NCI-H146 treated with DMSO at 0.1 percent for 48 hours (cell line): Measurements from ENCODE around the gene SNX32.

Experiments
- DNase-seq: peaks from one replicate; lab custom pipeline; 2025; ENCODE audit not compliant: unreplicated experiment; lab: John Stamatoyannopoulos, UW

Gene SNX32

DNA sequence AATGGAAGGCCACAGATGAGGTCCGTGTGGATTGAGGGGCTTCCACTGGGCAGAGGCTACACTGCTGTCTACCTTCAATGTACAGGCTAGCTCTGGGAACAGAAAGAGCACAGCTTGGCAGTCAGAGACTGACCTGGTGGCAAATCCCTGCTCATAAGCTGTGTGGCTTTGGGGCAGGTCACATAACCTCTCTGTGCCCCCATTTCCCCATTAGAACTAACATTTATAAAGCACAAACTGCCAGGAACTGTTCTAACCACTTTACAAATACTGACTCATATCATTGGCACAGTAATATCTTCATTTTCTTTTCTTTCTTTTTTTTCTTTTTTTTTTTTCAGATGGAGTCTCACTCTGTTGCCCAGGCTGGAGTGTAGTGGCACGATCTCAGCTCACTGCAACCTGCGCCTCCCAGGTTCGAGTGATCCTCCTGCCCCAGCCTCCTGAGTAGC, 63.3 kb downstream of the SNX32 start:
- DNase-seq, result no peak

DNA sequence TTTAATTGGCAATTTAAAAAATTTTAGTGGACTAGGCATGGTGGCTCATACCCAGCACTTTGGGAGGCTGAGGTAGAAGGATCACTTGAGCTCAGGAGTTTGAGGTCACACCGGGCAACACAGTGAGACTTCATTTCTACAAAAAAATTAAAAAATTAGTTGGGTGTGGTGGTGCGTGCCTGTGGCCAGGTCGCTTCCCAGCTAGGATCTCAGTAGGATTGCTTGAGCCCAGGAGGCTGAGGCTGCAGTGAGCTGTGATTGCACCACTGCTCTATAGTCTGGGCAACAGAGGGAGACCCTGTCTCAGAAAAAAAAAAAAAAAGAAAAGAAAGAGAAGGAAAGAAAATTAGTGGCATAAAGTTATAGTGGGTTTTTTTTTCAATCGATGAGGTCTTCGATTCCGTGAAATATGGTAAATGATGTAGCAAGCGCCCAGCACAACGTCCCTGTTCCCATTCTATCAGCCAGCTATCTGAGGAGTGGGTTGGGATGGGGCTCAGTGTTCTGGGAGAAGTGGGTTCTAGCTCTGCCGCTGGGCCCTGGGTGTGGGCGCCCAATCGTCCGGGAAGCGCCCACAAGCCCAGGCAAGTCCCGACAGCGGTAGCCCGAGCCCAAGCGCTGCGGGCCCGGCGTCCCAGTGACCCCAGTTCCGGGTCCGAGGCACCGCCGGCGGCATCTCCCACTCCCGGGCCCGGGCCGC, 65.0 kb downstream of the SNX32 start:
- no peak for DNase-seq

DNA sequence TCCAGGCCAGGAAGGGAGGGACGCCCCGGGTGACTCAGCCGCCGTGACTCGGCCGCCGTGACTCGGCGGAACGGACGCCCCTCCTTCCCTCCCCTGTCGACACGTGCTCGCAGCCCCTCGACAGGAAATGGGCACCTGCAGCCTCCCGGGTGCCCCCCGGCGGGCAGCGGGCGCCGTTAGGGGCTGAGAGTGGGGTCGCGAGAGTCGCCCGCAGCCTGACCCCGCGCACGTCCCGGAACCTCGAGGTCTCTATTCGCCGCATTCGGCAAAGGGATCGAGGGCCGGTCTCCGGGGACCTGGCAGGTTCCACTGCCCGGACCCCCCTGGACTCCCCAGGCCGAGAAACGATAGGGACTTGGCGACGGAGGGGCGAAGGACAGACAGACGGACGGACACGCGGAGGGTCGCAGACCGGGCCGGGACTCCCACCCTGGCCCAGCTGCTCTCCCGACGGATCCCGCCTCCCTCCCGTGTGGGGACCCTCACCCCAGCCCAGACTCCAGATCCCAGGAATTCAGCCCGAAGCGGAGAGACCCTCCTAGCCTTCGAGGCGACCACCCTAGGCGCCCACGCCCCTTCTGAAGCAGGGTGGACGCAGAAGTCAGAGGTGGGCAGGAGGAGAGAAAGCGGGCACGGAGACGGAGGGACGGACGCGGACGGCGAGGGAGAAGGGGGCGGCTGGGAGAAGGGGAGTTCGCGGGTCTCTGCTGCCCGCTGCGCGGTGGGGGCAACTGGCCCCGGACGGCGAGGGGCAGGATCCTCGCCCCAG, 65.8 kb downstream of the SNX32 start:
- DNase-seq, result no peak

DNA sequence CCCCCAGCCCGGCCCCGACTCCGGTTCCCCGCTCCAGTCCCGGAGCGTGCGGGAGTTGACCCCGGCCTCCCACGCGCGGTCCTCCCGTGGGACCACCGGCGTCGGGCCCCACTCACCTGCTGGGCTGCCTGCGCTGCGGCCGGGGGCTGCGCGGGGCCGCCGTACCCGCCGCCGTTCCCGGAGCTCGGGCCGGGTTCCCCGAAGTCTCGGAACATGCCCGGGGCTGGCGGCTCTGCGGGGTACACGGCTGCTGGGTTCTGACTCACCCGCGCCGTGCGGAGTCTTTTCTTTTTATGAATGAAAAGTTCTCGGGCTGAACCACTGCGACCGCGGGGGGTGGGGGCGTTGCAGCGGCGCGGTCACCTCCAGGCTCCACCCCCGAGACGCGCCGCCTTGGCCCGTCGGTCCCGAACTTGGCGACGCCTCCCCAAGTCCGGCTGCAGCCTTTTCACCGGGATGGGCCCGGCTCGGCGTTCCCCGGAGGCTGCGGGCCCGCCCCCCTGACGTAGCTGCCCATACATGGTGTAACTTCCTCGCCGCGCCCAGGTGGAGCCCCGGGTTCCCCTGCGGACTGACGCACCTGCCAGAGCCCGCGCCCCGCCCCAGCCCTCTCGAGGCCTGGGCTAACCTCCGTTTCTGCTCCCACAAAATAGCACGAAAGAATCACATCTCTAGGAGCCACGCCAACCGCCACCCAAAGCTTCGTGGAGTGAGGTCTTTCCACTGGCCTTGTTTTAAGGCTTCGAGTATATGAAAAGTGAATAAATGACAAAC, 66.5 kb downstream of the SNX32 start, which contains the start of gene FOSL1:
FOSL1 (minus strand) TSS at position 264 of the 774 bp plus-strand sequence; CDS start at position 215, 49 bp downstream.
- peak; percentile 68 for DNase-seq

DNA sequence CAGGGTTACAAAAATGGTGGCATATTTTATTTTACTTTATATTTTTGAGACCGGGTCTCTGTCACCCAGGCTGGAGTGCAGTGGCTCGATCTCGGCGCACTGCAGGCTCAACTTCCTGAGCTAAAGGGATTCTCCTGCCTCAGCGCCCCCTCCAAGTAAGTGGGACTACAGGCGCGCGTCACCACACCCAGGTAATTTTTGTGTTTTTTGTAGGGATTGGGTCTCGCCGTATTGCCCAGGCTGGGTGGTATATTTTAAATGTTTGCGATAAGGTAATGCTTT, 67.1 kb downstream of the SNX32 start:
- DNase-seq, result no peak

DNA sequence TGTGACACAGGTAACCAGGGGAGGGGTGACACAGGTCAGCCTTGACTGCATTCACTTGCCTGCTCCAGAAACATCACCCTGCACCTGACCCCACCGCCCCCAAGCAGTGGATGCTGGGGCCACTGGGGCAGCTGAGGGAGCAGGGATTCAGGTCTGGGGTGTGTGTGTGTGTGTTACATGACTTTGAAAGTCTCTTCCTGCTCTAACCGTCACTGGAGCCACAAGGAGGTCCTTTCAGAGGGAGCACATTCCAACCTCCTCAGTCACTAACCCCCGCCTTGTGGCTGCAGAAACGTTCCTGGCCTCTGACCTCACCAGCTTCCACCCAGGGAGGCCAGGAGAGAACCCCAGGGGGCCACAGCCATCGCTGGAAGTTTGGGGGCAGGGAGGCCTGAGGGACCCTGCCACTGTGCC, 69.3 kb downstream of the SNX32 start:
- DNase-seq, result no peak
